ENCODE data around the gene ITK. TPM values are rescaled to one million over a fixed set of nuclear protein-coding genes. Genes with fewer than 3 reads are reported as not detected.
"Not testable (repeated sequence)": the region's sequence is repeated elsewhere in the genome, so short reads cannot be mapped to it uniquely, and the experiment has no call there.

Gene ITK
- total and polyA plus RNA-seq, 12 donors: 0.09 to 4.7 (median 0.68) TPM; not detected in 1

GRCh38 chr5:157205708-157206107 lies 25.1 kb downstream of the ITK start:
- Histone ChIP-seq H3K36me3 (no peaks in the 10 kb centered on the region), H3K27ac (no peak overlapping the region), H3K27me3 (peaks cover 0 to 8% (median 0%) of the 10 kb centered on the region in 7 donors), H3K4me3 (no peak overlapping the region), H3K4me1 (peaks cover 0 to 1% (median 0%) of the 10 kb centered on the region in 9 donors), H3K9me3 (no peaks in the 10 kb centered on the region)
- no peak for DNase-seq
- no peak for TF ChIP-seq CTCF (IDR thresholded peaks at IDR 0.05)
- intact Hi-C loops (cut with DNase I): no loop called here
- no peak for ATAC-seq
- WGBS, 2 donors: 78 to 85% methylated on average over 6 of the region's 6 CpGs

- ATAC-seq; H3K27me3 ChIP-seq; H3K27ac ChIP-seq; H3K9me3 ChIP-seq; DNase-seq; H3K4me1 ChIP-seq; H3K36me3 ChIP-seq; H3K4me3 ChIP-seq; intact Hi-C loops (cut with DNase I): not testable (repeated sequence)
- WGBS, 2 donors: 38 to 52% methylated on average over 1 of the region's 1 CpG
Observed at GRCh38 chr5:157210652-157211051, 30.0 kb downstream of the ITK start.

GRCh38 chr5:157212307-157212706 lies 31.7 kb downstream of the ITK start:
- TF ChIP-seq CTCF (IDR thresholded peaks at IDR 0.05): no peak
- H3K27ac ChIP-seq: no peak overlapping the region
- DNase-seq: no peak
- H3K4me3 ChIP-seq: no peak overlapping the region
- ATAC-seq: no peak
- H3K9me3 ChIP-seq: no peaks in the 10 kb centered on the region
- H3K27me3 ChIP-seq: peaks cover 0 to 9% (median 0%) of the 10 kb centered on the region in 7 donors
- intact Hi-C loops (cut with DNase I): no loop called here
- peaks cover 0 to 12% (median 0%) of the 10 kb centered on the region in 9 donors for H3K4me1 ChIP-seq
- WGBS, 2 donors: 84 to 94% methylated on average over 5 of the region's 5 CpGs
- H3K36me3 ChIP-seq: no peaks in the 10 kb centered on the region

GRCh38 chr5:157213527-157214243 lies 33.0 kb downstream of the ITK start:
- H3K36me3 ChIP-seq: no peaks in the 10 kb centered on the region
- ATAC-seq: no peak
- no peak for DNase-seq
- no peak for TF ChIP-seq CTCF (IDR thresholded peaks at IDR 0.05)
- H3K27ac ChIP-seq: no peak overlapping the region
- H3K4me3 ChIP-seq: no peak overlapping the region
- no peaks in the 10 kb centered on the region for H3K9me3 ChIP-seq
- H3K4me1 ChIP-seq: peaks cover 0 to 21% (median 0%) of the 10 kb centered on the region in 9 donors
- intact Hi-C loops (cut with DNase I): no loop called here
- WGBS, 2 donors: 87 to 88% methylated on average over 7 of the region's 7 CpGs
- H3K27me3 ChIP-seq: peaks cover 0 to 7% (median 0%) of the 10 kb centered on the region in 7 donors

- H3K9me3 ChIP-seq: no peaks in the 10 kb centered on the region
- intact Hi-C loops (cut with DNase I): no loop called here
- DNase-seq (no peak), ATAC-seq (no peak)
- no peak for TF ChIP-seq CTCF (IDR thresholded peaks at IDR 0.05)
- peaks cover 0 to 3% (median 0%) of the 10 kb centered on the region in 7 donors for H3K27me3 ChIP-seq
- H3K4me1 ChIP-seq: peaks cover 0 to 25% (median 0%) of the 10 kb centered on the region in 9 donors
- no peak overlapping the region for H3K4me3 ChIP-seq
- no peaks in the 10 kb centered on the region for H3K36me3 ChIP-seq
- peak overlapping the region in 1 of 10 donors; percentile 37 for H3K27ac ChIP-seq
Observed at GRCh38 chr5:157214415-157214814, 33.8 kb downstream of the ITK start.
